Activated CD4-positive, alpha-beta T cell treated with anti-CD3 and anti-CD28 coated beads, Interleukin-2, amount 10 ng/mL, durations not matched to agents 7 days and 5 days (primary cell): ENCODE measurements around the gene TENT4B. TPM values are rescaled to one million over a fixed set of nuclear protein-coding genes. Genes with fewer than 3 reads are reported as not detected.
"Not testable (repeated sequence)": the region's sequence is repeated elsewhere in the genome, so short reads cannot be mapped to it uniquely, and the experiment has no call there.

Experiments used
- CTCF ChIA-PET: fragments of 350-600 bp; sonication (Branson Sonifier 250); formaldehyde crosslinking; loops from one replicate; lab custom pipeline; 2021; ENCODE audit warnings: antibody characterized with exemption; lab: Charles Lee
- POLR2A ChIA-PET: fragments of 350-600 bp; sonication (Branson Sonifier 250); formaldehyde crosslinking; loops from one replicate; lab custom pipeline; 2021; ENCODE audit warnings: antibody characterized with exemption; lab: Charles Lee
- DNase-seq: peaks from one replicate; pipeline ENCODE4 v3.0.0-alpha.2; 2020
- H3K27ac Mint-ChIP-seq: one replicate; pipeline ENCODE4 v1.8.0; 2021; ENCODE audit warnings: mild to moderate bottlenecking, moderate library complexity, mixed read lengths
- H3K27me3 Mint-ChIP-seq: one replicate; pipeline ENCODE4 v1.8.0; 2021; ENCODE audit warnings: mixed read lengths
- H3K36me3 Mint-ChIP-seq: one replicate; pipeline ENCODE4 v1.8.0; 2021; ENCODE audit warnings: low read depth, mixed read lengths
- H3K4me1 Mint-ChIP-seq: one replicate; pipeline ENCODE4 v1.8.0; 2021; ENCODE audit warnings: mixed read lengths
- H3K4me3 Mint-ChIP-seq: one replicate; pipeline ENCODE4 v1.8.0; 2021; ENCODE audit warnings: mild to moderate bottlenecking, moderate library complexity, mixed read lengths
- H3K9me3 Mint-ChIP-seq: one replicate; pipeline ENCODE4 v1.8.0; 2021; ENCODE audit warnings: mixed read lengths
- total RNA-seq, 2 experiments: library from RNA; stranded (reverse); gene quantifications; one replicate each; pipeline ENCODE4 v1.2.3, GENCODE V29; 2021

Gene TENT4B
- total RNA-seq, 2 experiments from 2014 or later = 20.4 to 21.4 TPM

DNA sequence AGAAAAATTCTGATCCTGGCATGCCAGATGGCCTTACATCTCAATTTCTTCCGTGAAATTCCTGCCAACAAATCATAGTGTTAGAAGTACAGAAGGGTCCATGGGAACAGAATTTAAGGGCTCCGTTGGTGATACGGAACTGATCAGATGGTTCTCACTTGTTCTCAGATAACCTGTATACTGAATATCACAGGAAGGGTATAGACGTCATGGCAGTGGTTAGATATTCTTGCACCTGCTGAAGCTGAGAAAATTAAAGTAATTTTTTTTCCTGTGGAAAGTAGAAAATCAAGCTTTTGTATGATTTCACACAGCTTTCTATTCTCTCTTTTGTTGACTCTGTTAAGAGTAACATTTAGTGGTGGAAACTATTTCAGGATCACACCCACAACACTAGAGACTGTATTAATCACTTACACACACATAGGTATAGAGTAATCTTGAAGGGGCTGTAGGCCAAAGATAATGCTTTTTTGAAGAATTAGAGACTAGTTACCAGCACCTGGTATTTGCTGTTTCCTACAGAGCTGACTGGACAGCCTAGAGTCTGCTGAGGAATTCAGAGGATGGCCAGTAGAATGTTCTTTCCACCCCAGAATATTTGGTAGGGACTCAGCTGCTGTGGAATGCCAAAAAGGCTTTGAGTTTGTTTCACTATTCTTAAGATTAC lies 7.5 kb downstream of the TENT4B start:
- Mint-ChIP-seq H3K4me3 (no peak overlapping the region), H3K9me3 (no peaks in the 10 kb centered on the region)
- CTCF ChIA-PET = interaction anchor here (1.0 to 2.2 kb wide), 2 partner anchors 10 to 136 kb away, joined by 3 to 7 read pairs; partner anchors contain the start of gene CNEP1R1

DNA sequence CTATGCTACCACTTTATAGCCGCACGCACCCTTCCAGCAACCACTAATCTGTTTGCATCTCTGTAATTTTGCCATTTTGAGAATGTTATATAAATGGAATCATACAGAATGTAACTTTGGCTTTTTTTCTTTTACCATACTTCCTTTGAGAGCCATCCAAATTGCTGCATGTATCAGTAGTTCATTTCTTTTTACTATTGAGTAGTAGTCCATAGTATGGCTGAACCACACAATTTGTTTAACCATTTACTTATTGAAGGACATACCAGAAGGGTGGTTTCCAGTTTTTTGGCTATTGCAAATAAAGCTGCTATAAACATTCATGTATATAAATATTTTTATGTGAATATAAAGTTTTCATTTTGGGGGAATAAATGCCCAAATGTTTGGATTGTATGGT lies 8.8 kb downstream of the TENT4B start:
- Mint-ChIP-seq H3K4me3 (no peak overlapping the region), H3K9me3 (no peaks in the 10 kb centered on the region), H3K4me1 (peaks cover 64% of the 10 kb centered on the region), H3K36me3 (peaks cover 23% of the 10 kb centered on the region), H3K27ac (no peak overlapping the region), H3K27me3 (no peaks in the 10 kb centered on the region)
- ChIA-PET POLR2A (no interaction called here), CTCF (interaction anchor here (0.8 to 2.2 kb wide), 2 partner anchors 14 to 137 kb away, joined by 3 to 7 read pairs; partner anchors contain the start of gene CNEP1R1)
- DNase-seq = no peak

More for the DNA sequence above, 7.5 kb downstream of the TENT4B start:
- Mint-ChIP-seq H3K4me1 (peaks cover 66% of the 10 kb centered on the region), H3K27me3 (no peaks in the 10 kb centered on the region), H3K27ac (peak overlapping the region; percentile 32), H3K36me3 (peaks cover 23% of the 10 kb centered on the region)
- POLR2A ChIA-PET = interaction anchor here (0.7 kb wide), 1 partner anchor 93 kb away, joined by 5 read pairs; no protein-coding TSS in a partner anchor
- no peak for DNase-seq

DNA sequence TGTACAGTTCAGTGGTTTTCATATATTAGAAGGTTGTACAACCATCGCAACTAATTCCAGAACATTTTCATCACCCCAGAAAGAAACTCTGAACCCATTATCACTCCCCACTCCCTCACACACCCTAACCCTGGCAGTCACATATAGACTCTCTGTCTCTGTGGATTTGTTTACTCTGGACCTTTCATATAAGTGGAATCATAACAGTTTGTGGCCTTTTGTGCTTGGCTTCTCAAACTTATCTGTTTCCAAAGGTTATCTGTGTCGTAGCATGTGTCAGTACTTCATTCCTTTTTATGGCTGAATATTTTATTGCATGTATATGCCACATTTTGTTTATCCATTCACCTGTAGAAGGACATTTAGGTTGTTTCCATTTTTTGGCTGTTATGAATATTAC lies 12.4 kb downstream of the TENT4B start:
- DNase-seq = no peak
- Mint-ChIP-seq H3K4me1 (peaks cover 58% of the 10 kb centered on the region), H3K9me3 (no peaks in the 10 kb centered on the region), H3K27me3 (no peaks in the 10 kb centered on the region), H3K4me3 (no peak overlapping the region), H3K36me3 (peaks cover 18% of the 10 kb centered on the region), H3K27ac (no peak overlapping the region)
- POLR2A ChIA-PET = no interaction called here
- CTCF ChIA-PET = no interaction called here

DNA sequence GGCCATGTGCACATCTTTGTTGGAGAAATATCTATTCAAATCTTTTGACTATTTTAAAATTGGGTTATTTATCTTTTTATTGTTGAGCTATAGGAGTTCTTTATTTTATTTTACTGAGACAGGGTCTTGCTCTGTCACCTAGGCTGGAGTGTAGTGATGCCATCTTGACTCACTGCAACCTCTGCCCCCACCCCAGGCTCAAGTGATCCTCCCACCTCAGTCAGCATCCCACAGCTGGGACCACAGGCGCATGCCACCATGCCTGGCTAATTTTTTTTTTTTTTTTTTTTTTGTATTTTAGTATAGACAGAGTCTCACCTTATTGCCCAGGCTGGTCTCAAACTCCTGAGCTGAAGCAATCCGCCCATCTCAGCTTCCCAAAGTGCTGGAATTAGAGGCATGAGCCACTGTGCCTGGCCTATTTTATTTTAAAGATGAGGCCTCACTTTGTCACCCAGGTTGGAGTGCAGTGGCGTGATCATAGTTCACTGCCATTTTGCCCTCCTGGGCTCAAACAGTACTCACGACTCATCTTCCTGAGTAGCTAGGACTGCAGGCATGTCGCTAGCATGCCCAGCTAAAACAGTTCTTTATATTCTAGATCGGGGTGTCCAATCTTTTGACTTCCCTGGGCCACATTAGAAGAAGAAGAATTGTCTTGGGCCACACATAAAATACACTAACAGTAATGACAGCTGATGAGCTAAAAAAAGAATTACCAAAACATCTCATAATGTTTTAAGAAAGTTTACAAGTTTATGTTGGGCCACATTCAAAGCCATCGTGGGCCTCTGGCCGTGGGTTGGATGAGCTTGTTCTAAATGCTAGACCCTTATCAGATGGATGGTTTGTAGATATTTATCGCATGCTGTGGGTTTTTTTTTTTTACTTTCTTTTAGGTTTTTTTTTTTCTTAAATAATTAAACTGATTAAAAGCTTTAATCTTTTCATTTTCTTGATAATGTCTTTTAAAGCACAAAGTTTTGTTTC lies 13.7 kb downstream of the TENT4B start:
- DNase-seq = no peak
- Mint-ChIP-seq H3K4me1 (peaks cover 51% of the 10 kb centered on the region), H3K9me3 (no peaks in the 10 kb centered on the region), H3K27ac (peak overlapping the region; percentile 81), H3K27me3 (no peaks in the 10 kb centered on the region), H3K4me3 (peak overlapping the region; percentile 56), H3K36me3 (peaks cover 15% of the 10 kb centered on the region)
- POLR2A ChIA-PET = interaction anchor here (0.6 to 1.2 kb wide), 2 partner anchors 15 to 44 kb away, joined by 3 to 7 read pairs; no protein-coding TSS in a partner anchor
- CTCF ChIA-PET = interaction anchor here (0.6 to 1.4 kb wide), 7 partner anchors 22 to 500 kb away, joined by 3 to 4 read pairs (median 3); no protein-coding TSS in a partner anchor

DNA sequence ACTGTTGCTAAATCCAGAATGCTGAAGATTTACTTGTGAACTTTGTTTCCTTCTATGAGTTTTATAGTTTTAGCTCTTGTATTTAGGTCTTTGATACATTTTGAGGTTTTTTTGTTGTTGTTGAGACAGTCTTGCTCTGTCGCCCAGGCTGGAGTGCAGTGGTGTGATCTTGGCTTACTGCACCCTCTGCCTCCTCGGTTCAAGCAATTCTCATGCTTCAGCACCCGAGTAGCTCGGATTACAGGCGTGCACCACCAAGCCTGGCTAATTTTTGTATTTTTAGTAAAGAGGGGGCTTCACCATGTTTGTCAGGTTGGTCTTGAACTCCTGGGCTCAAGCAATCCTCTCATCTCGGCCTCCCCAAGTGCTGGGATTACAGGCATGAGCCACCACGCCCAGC lies 14.4 kb downstream of the TENT4B start:
- ChIA-PET CTCF (interaction anchor here (0.6 to 1.4 kb wide), 5 partner anchors 18 to 499 kb away, joined by 3 to 4 read pairs (median 3); no protein-coding TSS in a partner anchor), POLR2A (interaction anchor here (0.6 to 1.2 kb wide), 2 partner anchors 16 to 43 kb away, joined by 3 to 7 read pairs; no protein-coding TSS in a partner anchor)
- peak overlapping the region; percentile 68 for H3K27ac Mint-ChIP-seq
- no peak for DNase-seq
- no peaks in the 10 kb centered on the region for H3K9me3 Mint-ChIP-seq
- H3K27me3 Mint-ChIP-seq = no peaks in the 10 kb centered on the region
- peaks cover 48% of the 10 kb centered on the region for H3K4me1 Mint-ChIP-seq
- peaks cover 17% of the 10 kb centered on the region for H3K36me3 Mint-ChIP-seq
- H3K4me3 Mint-ChIP-seq = peak overlapping the region; percentile 56

DNA sequence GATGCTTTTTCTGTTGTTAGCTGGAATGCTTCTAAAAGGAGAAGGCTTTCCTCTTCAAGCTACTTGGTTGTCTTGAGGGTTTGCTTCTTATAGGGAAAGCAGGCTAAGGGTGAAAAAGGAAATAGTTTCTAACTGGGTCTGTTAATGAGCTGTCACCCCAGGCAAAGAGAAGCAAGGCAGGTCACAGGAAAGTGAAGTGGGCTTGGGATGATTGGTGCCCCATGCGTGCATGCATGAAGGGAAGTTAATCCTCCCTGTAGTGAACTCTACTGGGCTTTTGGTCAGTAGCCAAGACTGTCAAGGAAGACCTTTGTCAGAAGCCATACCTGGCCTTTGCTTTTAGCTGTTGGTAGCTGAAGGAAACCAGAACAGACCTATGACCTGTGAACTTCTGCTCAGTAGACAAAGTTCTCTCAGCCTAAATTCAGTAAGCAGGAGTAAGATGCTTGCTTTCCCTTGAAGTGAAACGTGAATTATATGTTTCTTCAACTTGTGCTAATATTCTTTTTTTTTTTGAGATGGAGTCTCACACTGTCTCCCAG lies 16.5 kb downstream of the TENT4B start:
- H3K9me3 Mint-ChIP-seq = no peaks in the 10 kb centered on the region
- H3K27me3 Mint-ChIP-seq = no peaks in the 10 kb centered on the region
- POLR2A ChIA-PET = interaction anchor here (0.7 to 1.1 kb wide), 2 partner anchors 18 to 19 kb away, joined by 3 to 4 read pairs; no protein-coding TSS in a partner anchor
- DNase-seq = no peak
- peaks cover 47% of the 10 kb centered on the region for H3K4me1 Mint-ChIP-seq
- no peak overlapping the region for H3K27ac Mint-ChIP-seq
- CTCF ChIA-PET = interaction anchor here (0.6 to 2.3 kb wide), 6 partner anchors 13 to 308 kb away, joined by 3 to 9 read pairs (median 3); partner anchors contain the start of gene CNEP1R1
- no peak overlapping the region for H3K4me3 Mint-ChIP-seq
- H3K36me3 Mint-ChIP-seq = peaks cover 20% of the 10 kb centered on the region

DNA sequence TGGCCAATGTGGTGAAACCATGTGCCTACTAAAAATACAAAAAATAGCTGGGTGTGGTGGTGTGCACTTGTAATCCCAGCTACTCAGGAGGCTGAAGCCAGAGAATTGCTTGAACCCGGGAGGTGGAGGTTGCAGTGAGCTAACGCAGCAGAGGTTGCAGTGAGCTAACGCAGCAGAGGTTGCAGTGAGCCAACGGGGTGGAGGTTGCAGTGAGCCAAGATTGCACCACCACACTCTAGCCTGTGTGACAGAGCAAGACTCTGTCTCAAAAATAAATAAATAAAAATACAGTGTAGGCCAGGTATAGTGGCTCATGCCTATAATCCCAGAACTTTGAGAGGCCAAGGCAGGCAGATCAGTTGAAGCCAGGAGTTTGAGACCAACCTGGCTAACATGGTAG lies 18.7 kb downstream of the TENT4B start:
- Mint-ChIP-seq H3K36me3 (peaks cover 21% of the 10 kb centered on the region), H3K4me1 (peaks cover 40% of the 10 kb centered on the region)
- H3K9me3 Mint-ChIP-seq, DNase-seq, H3K4me3 Mint-ChIP-seq, POLR2A ChIA-PET, H3K27ac Mint-ChIP-seq, H3K27me3 Mint-ChIP-seq: not testable (repeated sequence)
- CTCF ChIA-PET = interaction anchor here (0.9 to 2.3 kb wide), 3 partner anchors 17 to 147 kb away, joined by 3 to 9 read pairs (median 7); partner anchors contain the start of gene CNEP1R1

DNA sequence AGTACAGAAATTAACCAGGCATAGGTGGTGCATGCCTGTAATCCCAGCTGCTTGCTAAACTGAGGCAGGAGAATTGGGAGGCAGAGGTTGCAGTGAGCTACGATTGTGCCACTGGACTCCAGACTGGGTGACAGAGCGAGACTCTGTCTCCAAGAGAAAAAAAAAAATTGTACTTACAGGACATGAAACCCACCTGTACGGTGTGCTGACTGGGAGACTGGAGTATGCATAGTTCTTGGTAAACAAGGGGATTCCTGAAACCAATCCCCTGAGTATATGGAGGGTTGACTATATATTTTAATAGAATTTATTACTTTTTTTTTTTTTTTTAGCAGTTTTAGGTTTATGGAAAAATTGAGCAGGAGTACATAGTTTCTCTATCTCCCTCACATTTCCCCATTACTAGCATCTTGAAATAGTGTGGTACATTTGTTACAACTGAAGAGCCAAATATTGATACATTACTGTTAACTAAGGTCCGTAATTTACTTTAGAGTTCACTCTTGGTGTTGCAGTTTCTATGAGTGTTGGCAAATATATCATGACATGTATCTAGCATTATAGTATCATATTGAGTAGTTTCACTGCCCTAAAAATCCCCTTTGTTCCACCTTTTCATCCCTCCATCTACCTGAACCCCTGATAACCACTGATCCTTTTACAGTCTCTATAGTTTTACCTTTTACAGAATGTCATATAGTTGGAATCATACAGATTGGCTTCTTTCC lies 19.3 kb downstream of the TENT4B start:
- Mint-ChIP-seq H3K36me3 (peaks cover 21% of the 10 kb centered on the region), H3K27ac (no peak overlapping the region), H3K9me3 (no peaks in the 10 kb centered on the region), H3K4me1 (peaks cover 39% of the 10 kb centered on the region), H3K4me3 (no peak overlapping the region), H3K27me3 (no peaks in the 10 kb centered on the region)
- CTCF ChIA-PET = interaction anchor here (0.5 to 2.3 kb wide), 6 partner anchors 16 to 148 kb away, joined by 3 to 9 read pairs (median 4); partner anchors contain the start of gene CNEP1R1
- POLR2A ChIA-PET = no interaction called here
- no peak for DNase-seq

DNA sequence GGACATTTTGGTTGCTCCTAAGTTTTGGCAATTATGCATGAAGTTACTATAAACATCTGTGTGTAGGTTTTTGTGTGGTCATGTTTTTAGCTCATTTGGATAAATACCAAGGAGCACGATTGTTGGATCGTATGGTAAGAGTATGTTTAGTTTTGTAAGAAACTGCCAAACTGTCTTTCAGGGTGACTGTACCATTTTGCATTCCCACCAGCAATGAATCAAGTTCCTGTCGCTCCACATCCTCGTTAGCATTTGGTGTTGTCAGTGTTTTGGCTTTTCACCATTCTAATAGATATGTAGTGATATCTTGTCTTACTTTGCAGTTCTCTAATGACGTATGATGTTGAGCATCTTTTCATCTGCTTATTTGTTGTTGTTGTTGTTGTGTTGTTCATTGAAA lies 20.2 kb downstream of the TENT4B start:
- Mint-ChIP-seq H3K27ac (no peak overlapping the region), H3K9me3 (no peaks in the 10 kb centered on the region), H3K4me3 (no peak overlapping the region), H3K4me1 (peaks cover 39% of the 10 kb centered on the region), H3K36me3 (peaks cover 24% of the 10 kb centered on the region), H3K27me3 (no peaks in the 10 kb centered on the region)
- ChIA-PET CTCF (interaction anchor here (0.6 to 1.5 kb wide), 3 partner anchors 17 to 221 kb away, joined by 3 read pairs; partner anchors contain the start of gene CNEP1R1), POLR2A (no interaction called here)
- DNase-seq = no peak

DNA sequence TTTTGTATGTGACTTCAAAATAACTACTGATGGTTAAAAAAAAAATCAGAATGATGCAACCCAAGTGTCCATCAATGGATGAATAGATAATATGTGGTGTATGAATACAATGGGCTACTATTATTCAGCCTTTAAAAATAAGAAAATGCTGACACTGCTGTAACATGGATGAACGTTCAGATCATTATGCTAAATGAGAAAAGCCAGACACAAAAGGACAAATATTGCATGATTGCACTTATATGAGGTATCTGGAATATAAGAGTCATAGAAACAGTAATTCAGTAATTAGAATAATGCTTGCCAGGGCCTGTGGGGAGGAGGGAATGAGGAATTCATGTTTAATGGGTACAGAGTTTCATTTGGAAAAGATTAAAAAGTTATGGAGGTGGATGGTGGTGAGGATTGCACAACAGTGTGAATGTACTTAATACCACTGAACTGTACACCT lies 25.4 kb downstream of the TENT4B start:
- ChIA-PET POLR2A (no interaction called here), CTCF (no interaction called here)
- Mint-ChIP-seq H3K4me1 (peaks cover 25% of the 10 kb centered on the region), H3K9me3 (no peaks in the 10 kb centered on the region), H3K4me3 (no peak overlapping the region), H3K27me3 (no peaks in the 10 kb centered on the region), H3K36me3 (peaks cover 20% of the 10 kb centered on the region), H3K27ac (no peak overlapping the region)
- no peak for DNase-seq

DNA sequence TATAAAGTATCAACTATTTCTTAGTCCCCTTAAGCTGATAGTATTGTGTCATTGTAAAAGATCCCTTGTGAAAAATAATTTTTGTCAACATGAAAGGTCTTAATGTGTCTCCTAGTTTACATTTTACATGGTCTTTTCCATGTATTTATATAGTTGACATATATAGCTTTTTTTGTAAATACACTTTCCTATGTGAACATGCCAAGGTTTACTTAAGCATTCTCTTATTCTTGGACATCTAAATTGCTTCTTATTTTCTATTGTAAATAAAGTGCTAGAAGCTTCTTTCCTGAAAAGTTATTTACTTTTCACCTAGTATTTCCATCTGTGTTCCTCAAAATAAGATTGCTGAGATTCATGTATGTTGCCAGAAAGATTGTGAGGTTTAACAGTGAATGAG lies 29.3 kb downstream of the TENT4B start:
- Mint-ChIP-seq H3K27ac (no peak overlapping the region), H3K27me3 (no peaks in the 10 kb centered on the region), H3K4me3 (no peak overlapping the region), H3K4me1 (peaks cover 24% of the 10 kb centered on the region), H3K36me3 (peaks cover 12% of the 10 kb centered on the region), H3K9me3 (no peaks in the 10 kb centered on the region)
- no peak for DNase-seq
- CTCF ChIA-PET = interaction anchor here (0.6 to 1.1 kb wide), 2 partner anchors 122 to 124 kb away, joined by 3 read pairs; no protein-coding TSS in a partner anchor
- POLR2A ChIA-PET = no interaction called here
